ENCODE results near the gene LTBP1. TPM values are rescaled to one million over a fixed set of nuclear protein-coding genes. Genes with fewer than 3 reads are reported as not detected.

The LTBP1 gene
- polyA plus RNA-seq, 2 donors: 4.3 to 13.9 TPM

GRCh38 chr2:33059471-33060156 is 112.9 kb downstream of the LTBP1 start:
- Histone ChIP-seq H3K9me3 (ENCODE audit: control insufficient read depth in 2 of 2, insufficient read depth in 1 of 2, low read depth in 1 of 2, low read length in 1 of 2) (no peaks in the 10 kb centered on the region), H3K27me3 (ENCODE audit: control insufficient read depth in 1 of 2, insufficient read depth in 2 of 2, low read length in 2 of 2) (no peaks in the 10 kb centered on the region), H3K4me3 (ENCODE audit: low read depth in 1 of 2, low read length in 2 of 2) (no peak overlapping the region), H3K27ac (ENCODE audit: low read depth in 2 of 2, low read length in 1 of 2) (no peak overlapping the region), H3K4me1 (ENCODE audit: control insufficient read depth in 2 of 2, insufficient read depth in 2 of 2, low read length in 1 of 2) (no peaks in the 10 kb centered on the region), H3K36me3 (ENCODE audit: control insufficient read depth in 2 of 2, insufficient read depth in 2 of 2, low read length in 1 of 2) (no peaks in the 10 kb centered on the region)
- 67 to 77% methylated on average over 3 of the region's 3 CpGs for WGBS, 2 donors

GRCh38 chr2:33060405-33060804 is 113.7 kb downstream of the LTBP1 start:
- 77 to 83% methylated on average over 2 of the region's 2 CpGs for WGBS, 2 donors
- H3K9me3 ChIP-seq (ENCODE audit: control insufficient read depth in 2 of 2, insufficient read depth in 1 of 2, low read depth in 1 of 2, low read length in 1 of 2): no peaks in the 10 kb centered on the region
- H3K4me3 ChIP-seq (ENCODE audit: low read depth in 1 of 2, low read length in 2 of 2): no peak overlapping the region
- no peak overlapping the region for H3K27ac ChIP-seq (ENCODE audit: low read depth in 2 of 2, low read length in 1 of 2)
- no peaks in the 10 kb centered on the region for H3K27me3 ChIP-seq (ENCODE audit: control insufficient read depth in 1 of 2, insufficient read depth in 2 of 2, low read length in 2 of 2)
- H3K36me3 ChIP-seq (ENCODE audit: control insufficient read depth in 2 of 2, insufficient read depth in 2 of 2, low read length in 1 of 2): no peaks in the 10 kb centered on the region
- H3K4me1 ChIP-seq (ENCODE audit: control insufficient read depth in 2 of 2, insufficient read depth in 2 of 2, low read length in 1 of 2): no peaks in the 10 kb centered on the region

GRCh38 chr2:33062665-33063250 is 116.0 kb downstream of the LTBP1 start:
- 79 to 91% methylated on average over 4 of the region's 4 CpGs for WGBS, 2 donors
- H3K4me1 ChIP-seq (ENCODE audit: control insufficient read depth in 2 of 2, insufficient read depth in 2 of 2, low read length in 1 of 2): no peaks in the 10 kb centered on the region
- H3K4me3 ChIP-seq (ENCODE audit: low read depth in 1 of 2, low read length in 2 of 2): no peak overlapping the region
- H3K9me3 ChIP-seq (ENCODE audit: control insufficient read depth in 2 of 2, insufficient read depth in 1 of 2, low read depth in 1 of 2, low read length in 1 of 2): no peaks in the 10 kb centered on the region
- no peaks in the 10 kb centered on the region for H3K27me3 ChIP-seq (ENCODE audit: control insufficient read depth in 1 of 2, insufficient read depth in 2 of 2, low read length in 2 of 2)
- no peak overlapping the region for H3K27ac ChIP-seq (ENCODE audit: low read depth in 2 of 2, low read length in 1 of 2)
- H3K36me3 ChIP-seq (ENCODE audit: control insufficient read depth in 2 of 2, insufficient read depth in 2 of 2, low read length in 1 of 2): no peaks in the 10 kb centered on the region

- Histone ChIP-seq H3K4me3 (ENCODE audit: low read depth in 1 of 2, low read length in 2 of 2) (no peak overlapping the region), H3K4me1 (ENCODE audit: control insufficient read depth in 2 of 2, insufficient read depth in 2 of 2, low read length in 1 of 2) (peaks cover 4% of the 10 kb centered on the region in 2 donors), H3K27me3 (ENCODE audit: control insufficient read depth in 1 of 2, insufficient read depth in 2 of 2, low read length in 2 of 2) (no peaks in the 10 kb centered on the region), H3K36me3 (ENCODE audit: control insufficient read depth in 2 of 2, insufficient read depth in 2 of 2, low read length in 1 of 2) (no peaks in the 10 kb centered on the region), H3K9me3 (ENCODE audit: control insufficient read depth in 2 of 2, insufficient read depth in 1 of 2, low read depth in 1 of 2, low read length in 1 of 2) (no peaks in the 10 kb centered on the region), H3K27ac (ENCODE audit: low read depth in 2 of 2, low read length in 1 of 2) (no peak overlapping the region)
- 76 to 88% methylated on average over 3 of the region's 3 CpGs for WGBS, 2 donors
Measured at GRCh38 chr2:33064349-33064801, 117.6 kb downstream of the LTBP1 start.

GRCh38 chr2:33067598-33067997 is 120.8 kb downstream of the LTBP1 start:
- Histone ChIP-seq H3K27ac (ENCODE audit: low read depth in 2 of 2, low read length in 1 of 2) (no peak overlapping the region), H3K4me1 (ENCODE audit: control insufficient read depth in 2 of 2, insufficient read depth in 2 of 2, low read length in 1 of 2) (peaks cover 4 to 9% of the 10 kb centered on the region in 2 donors), H3K4me3 (ENCODE audit: low read depth in 1 of 2, low read length in 2 of 2) (no peak overlapping the region), H3K36me3 (ENCODE audit: control insufficient read depth in 2 of 2, insufficient read depth in 2 of 2, low read length in 1 of 2) (no peaks in the 10 kb centered on the region), H3K27me3 (ENCODE audit: control insufficient read depth in 1 of 2, insufficient read depth in 2 of 2, low read length in 2 of 2) (no peaks in the 10 kb centered on the region), H3K9me3 (ENCODE audit: control insufficient read depth in 2 of 2, insufficient read depth in 1 of 2, low read depth in 1 of 2, low read length in 1 of 2) (no peaks in the 10 kb centered on the region)

GRCh38 chr2:33068261-33068660 is 121.5 kb downstream of the LTBP1 start:
- WGBS, 2 donors: 54 to 61% methylated on average over 2 of the region's 2 CpGs
- H3K36me3 ChIP-seq (ENCODE audit: control insufficient read depth in 2 of 2, insufficient read depth in 2 of 2, low read length in 1 of 2): no peaks in the 10 kb centered on the region
- no peak overlapping the region for H3K27ac ChIP-seq (ENCODE audit: low read depth in 2 of 2, low read length in 1 of 2)
- H3K9me3 ChIP-seq (ENCODE audit: control insufficient read depth in 2 of 2, insufficient read depth in 1 of 2, low read depth in 1 of 2, low read length in 1 of 2): no peaks in the 10 kb centered on the region
- peaks cover 4 to 9% of the 10 kb centered on the region in 2 donors for H3K4me1 ChIP-seq (ENCODE audit: control insufficient read depth in 2 of 2, insufficient read depth in 2 of 2, low read length in 1 of 2)
- no peaks in the 10 kb centered on the region for H3K27me3 ChIP-seq (ENCODE audit: control insufficient read depth in 1 of 2, insufficient read depth in 2 of 2, low read length in 2 of 2)
- no peak overlapping the region for H3K4me3 ChIP-seq (ENCODE audit: low read depth in 1 of 2, low read length in 2 of 2)

- H3K4me3 ChIP-seq (ENCODE audit: low read depth in 1 of 2, low read length in 2 of 2): no peak overlapping the region
- WGBS, 2 donors: 43 to 60% methylated on average over 10 of the region's 10 CpGs
- peaks cover 4 to 9% of the 10 kb centered on the region in 2 donors for H3K4me1 ChIP-seq (ENCODE audit: control insufficient read depth in 2 of 2, insufficient read depth in 2 of 2, low read length in 1 of 2)
- H3K9me3 ChIP-seq (ENCODE audit: control insufficient read depth in 2 of 2, insufficient read depth in 1 of 2, low read depth in 1 of 2, low read length in 1 of 2): no peaks in the 10 kb centered on the region
- no peaks in the 10 kb centered on the region for H3K27me3 ChIP-seq (ENCODE audit: control insufficient read depth in 1 of 2, insufficient read depth in 2 of 2, low read length in 2 of 2)
- H3K27ac ChIP-seq (ENCODE audit: low read depth in 2 of 2, low read length in 1 of 2): peak overlapping the region; percentile 92 to 99
- H3K36me3 ChIP-seq (ENCODE audit: control insufficient read depth in 2 of 2, insufficient read depth in 2 of 2, low read length in 1 of 2): no peaks in the 10 kb centered on the region
Measured at GRCh38 chr2:33069894-33070651, 123.3 kb downstream of the LTBP1 start.

GRCh38 chr2:33071591-33071990 is 124.8 kb downstream of the LTBP1 start:
- Histone ChIP-seq H3K27me3 (ENCODE audit: control insufficient read depth in 1 of 2, insufficient read depth in 2 of 2, low read length in 2 of 2) (no peaks in the 10 kb centered on the region), H3K4me1 (ENCODE audit: control insufficient read depth in 2 of 2, insufficient read depth in 2 of 2, low read length in 1 of 2) (peaks cover 4 to 9% of the 10 kb centered on the region in 2 donors), H3K9me3 (ENCODE audit: control insufficient read depth in 2 of 2, insufficient read depth in 1 of 2, low read depth in 1 of 2, low read length in 1 of 2) (no peaks in the 10 kb centered on the region), H3K4me3 (ENCODE audit: low read depth in 1 of 2, low read length in 2 of 2) (no peak overlapping the region), H3K36me3 (ENCODE audit: control insufficient read depth in 2 of 2, insufficient read depth in 2 of 2, low read length in 1 of 2) (no peaks in the 10 kb centered on the region), H3K27ac (ENCODE audit: low read depth in 2 of 2, low read length in 1 of 2) (no peak overlapping the region)
- WGBS, 2 donors: 60 to 62% methylated on average over 5 of the region's 5 CpGs

- WGBS, 2 donors: 79% methylated on average over 6 of the region's 6 CpGs
- Histone ChIP-seq H3K4me1 (ENCODE audit: control insufficient read depth in 2 of 2, insufficient read depth in 2 of 2, low read length in 1 of 2) (peaks cover 4 to 9% of the 10 kb centered on the region in 2 donors), H3K36me3 (ENCODE audit: control insufficient read depth in 2 of 2, insufficient read depth in 2 of 2, low read length in 1 of 2) (no peaks in the 10 kb centered on the region), H3K4me3 (ENCODE audit: low read depth in 1 of 2, low read length in 2 of 2) (no peak overlapping the region), H3K27ac (ENCODE audit: low read depth in 2 of 2, low read length in 1 of 2) (no peak overlapping the region), H3K27me3 (ENCODE audit: control insufficient read depth in 1 of 2, insufficient read depth in 2 of 2, low read length in 2 of 2) (no peaks in the 10 kb centered on the region), H3K9me3 (ENCODE audit: control insufficient read depth in 2 of 2, insufficient read depth in 1 of 2, low read depth in 1 of 2, low read length in 1 of 2) (no peaks in the 10 kb centered on the region)
Measured at GRCh38 chr2:33072614-33073013, 125.9 kb downstream of the LTBP1 start.

Measured in esophagus (tissue), 2 donors.